ENCODE data around the gene TBC1D3B.
A peak's percentile ranks its signal among the peaks of the same experiment; 100 is the strongest.
"Not testable (repeated sequence)": the region's sequence is repeated elsewhere in the genome, so short reads cannot be mapped to it uniquely, and the experiment has no call there.

The TBC1D3B gene

GRCh38 chr17:36201102-36201501 is 24.7 kb upstream of the TBC1D3B start:
- DNase-seq (ENCODE audit: low spot score): not testable (repeated sequence)

- DNase-seq (ENCODE audit: low spot score): no peak
Measured at GRCh38 chr17:36198831-36199465, 22.5 kb upstream of the TBC1D3B start.

- DNase-seq (ENCODE audit: low spot score): no peak
Measured at GRCh38 chr17:36197387-36197703, 20.9 kb upstream of the TBC1D3B start.

- no peak for DNase-seq (ENCODE audit: low spot score)
Measured at GRCh38 chr17:36196131-36196486, 19.7 kb upstream of the TBC1D3B start.

- peak; percentile 78 for DNase-seq (ENCODE audit: low spot score)
Measured at GRCh38 chr17:36195434-36196130, 19.1 kb upstream of the TBC1D3B start.

GRCh38 chr17:36194832-36195433 is 18.5 kb upstream of the TBC1D3B start:
- DNase-seq (ENCODE audit: low spot score): not testable (repeated sequence)

- DNase-seq (ENCODE audit: low spot score): not testable (repeated sequence)
Measured at GRCh38 chr17:36194147-36194831, 17.9 kb upstream of the TBC1D3B start.

GRCh38 chr17:36193216-36193775 is 16.9 kb upstream of the TBC1D3B start:
- no peak for DNase-seq (ENCODE audit: low spot score)

- DNase-seq (ENCODE audit: low spot score): peak; percentile 48
Measured at GRCh38 chr17:36190549-36191330, 14.3 kb upstream of the TBC1D3B start.

GRCh38 chr17:36189993-36190392 is 13.6 kb upstream of the TBC1D3B start:
- not testable (repeated sequence) for DNase-seq (ENCODE audit: low spot score)

GRCh38 chr17:36188891-36189306 is 12.5 kb upstream of the TBC1D3B start:
- DNase-seq (ENCODE audit: low spot score): peak; percentile 53

- peak; percentile 53 for DNase-seq (ENCODE audit: low spot score)
Measured at GRCh38 chr17:36187943-36188665, 11.7 kb upstream of the TBC1D3B start.

- peak; percentile 58 for DNase-seq (ENCODE audit: low spot score)
Measured at GRCh38 chr17:36186810-36187763, 10.7 kb upstream of the TBC1D3B start.

- DNase-seq (ENCODE audit: low spot score): no peak
Measured at GRCh38 chr17:36185416-36185815, 9.0 kb upstream of the TBC1D3B start.

GRCh38 chr17:36184023-36184765 is 7.8 kb upstream of the TBC1D3B start:
- peak; percentile 54 for DNase-seq (ENCODE audit: low spot score)

GRCh38 chr17:36183001-36183971 is 6.8 kb upstream of the TBC1D3B start:
- peak; percentile 98 for DNase-seq (ENCODE audit: low spot score)

- no peak for DNase-seq (ENCODE audit: low spot score)
Measured at GRCh38 chr17:36182176-36183000, 6.0 kb upstream of the TBC1D3B start.
